HG03060 (cell line): ENCODE results near the gene TAAR1.

Experiments
- ATAC-seq: cut with Tn5 transposase; IDR thresholded peaks from one replicate; pipeline ENCODE4 v1.9.1; 2021; ENCODE audit warnings: low read depth, moderate number of reproducible peaks; ENCODE audit not compliant: unreplicated experiment

The TAAR1 gene

GRCh38 chr6:132598473-132598872, 60.5 kb downstream of the TAAR1 start:
- peak; percentile 62 for ATAC-seq

DNA sequence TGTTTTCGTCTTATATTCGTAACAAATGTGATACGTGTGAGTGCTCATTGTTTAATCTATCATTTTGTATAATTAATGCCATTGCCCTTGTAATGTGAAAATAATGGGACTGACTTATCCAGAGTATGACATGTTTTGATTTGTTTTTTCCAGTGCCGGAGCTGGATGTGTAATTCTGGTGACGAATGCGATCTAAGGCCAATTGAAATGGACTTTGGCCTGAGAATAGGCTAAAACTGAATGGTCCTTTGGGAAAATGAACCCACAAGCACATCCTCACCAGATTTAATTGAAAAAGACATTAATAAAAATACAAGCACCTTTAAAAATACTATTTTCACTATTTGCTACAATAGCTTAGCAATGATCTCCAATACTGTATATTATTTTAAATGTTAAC, 62.8 kb downstream of the TAAR1 start:
- no peak for ATAC-seq
